NCI-H774 (cell line): ENCODE data around the gene CNN1.
"Not testable (repeated sequence)": the region's sequence is repeated elsewhere in the genome, so short reads cannot be mapped to it uniquely, and the experiment has no call there.

Source experiments
- DNase-seq: peaks from one replicate; lab custom pipeline; 2025; lab: John Stamatoyannopoulos, UW

CNN1 gene

DNA sequence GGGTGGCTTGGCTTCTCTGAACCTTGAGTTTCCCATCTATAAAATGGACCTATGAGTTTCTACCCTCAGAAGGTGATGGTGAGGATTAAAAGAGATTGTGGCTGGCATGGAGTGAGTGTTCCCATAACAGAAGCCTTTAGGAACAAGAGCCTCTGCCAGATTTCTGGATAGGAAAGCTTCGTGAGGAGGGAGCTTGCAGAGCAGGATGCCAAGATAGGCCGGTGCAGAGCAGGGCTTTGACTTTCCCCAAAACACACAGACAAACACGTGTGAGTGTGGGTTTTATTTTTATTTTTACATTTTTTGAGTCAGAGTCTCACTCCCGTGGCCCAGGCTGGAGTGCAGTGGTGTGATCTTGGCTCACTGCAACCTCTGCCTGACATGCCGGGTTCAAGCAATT, 3.7 kb upstream of the CNN1 start:
- DNase-seq = no peak

DNA sequence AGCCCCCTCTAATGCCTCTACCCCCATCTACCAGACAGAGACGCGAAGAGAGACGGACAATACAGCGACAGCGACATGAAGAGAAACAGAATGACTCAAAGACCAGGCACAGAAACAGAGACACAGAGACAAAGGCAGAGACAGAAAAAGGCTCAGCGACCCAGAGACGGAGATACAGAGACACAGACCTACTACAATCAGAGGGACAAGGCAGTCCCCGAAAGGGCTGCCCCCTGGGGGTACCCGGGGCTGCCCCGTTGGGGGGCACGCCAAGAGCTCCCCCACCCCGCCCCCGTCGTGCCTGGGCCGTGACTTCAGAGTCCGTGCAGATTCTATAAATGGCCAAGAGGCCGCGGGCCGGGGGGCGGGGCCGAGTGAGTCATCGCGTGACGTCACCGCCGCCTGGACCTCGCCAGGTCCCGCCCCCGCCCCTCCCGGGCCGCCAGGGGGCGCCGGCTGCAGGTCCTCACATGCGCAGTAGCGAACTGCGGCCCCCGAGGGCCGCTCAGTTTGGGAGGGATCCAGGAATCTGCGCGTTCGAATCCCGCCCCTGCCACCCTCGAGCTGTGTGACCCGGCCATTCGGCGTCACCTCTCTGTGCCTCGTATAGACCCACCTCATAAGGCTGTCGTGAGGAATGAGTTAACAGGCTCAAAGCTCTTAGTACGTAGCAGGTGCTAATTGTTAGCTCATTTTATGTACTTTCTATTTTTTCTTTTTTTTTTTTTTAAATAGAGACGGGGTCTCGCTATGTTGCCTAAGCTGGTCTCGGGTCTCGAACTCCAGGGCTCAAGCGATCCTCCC, 2.7 kb upstream of the CNN1 start:
- peak; percentile 82 for DNase-seq

DNA sequence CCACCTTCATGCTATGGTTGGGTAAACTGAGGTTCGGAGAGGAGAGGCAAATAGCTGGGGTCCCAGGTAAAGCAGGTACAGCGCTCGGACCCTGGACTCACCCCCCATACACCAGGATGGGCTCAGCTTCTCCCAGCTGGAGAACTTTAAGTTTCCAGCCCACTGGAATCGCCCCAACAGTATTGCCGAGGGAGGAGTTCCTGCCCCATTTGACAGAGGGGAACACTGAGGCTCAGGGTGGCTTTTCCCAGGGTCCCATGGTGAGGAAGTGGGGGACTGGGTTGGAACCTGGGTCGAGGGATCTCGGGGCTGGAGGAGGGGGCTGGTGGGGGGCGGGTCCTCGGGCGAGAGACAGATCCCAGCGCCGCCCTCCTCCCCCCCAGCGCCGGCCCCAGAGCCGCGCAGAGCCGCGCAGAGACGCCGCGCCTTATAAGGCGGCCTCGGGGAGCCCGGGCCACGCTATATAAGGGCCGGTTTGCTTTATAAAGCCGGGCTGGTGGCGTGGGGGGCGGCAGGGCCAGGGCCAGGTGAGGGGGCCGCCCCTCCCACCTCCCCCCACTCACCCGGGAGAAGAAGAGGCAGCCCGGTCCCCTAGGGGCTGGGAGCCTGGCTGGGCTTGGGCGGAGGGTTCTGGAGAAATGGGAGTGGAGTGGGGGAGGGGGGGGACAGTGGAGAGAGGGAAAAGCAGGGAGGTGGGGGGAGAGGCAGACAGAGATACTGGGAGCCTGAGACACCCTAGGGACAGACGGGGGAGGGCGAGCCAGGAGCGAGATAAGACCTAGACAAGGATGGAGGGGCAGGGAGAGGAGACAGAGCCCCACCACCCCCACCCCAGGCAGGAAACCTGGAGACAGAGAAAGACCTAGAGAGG, 1.1 kb downstream of the CNN1 start:
- DNase-seq = no peak

DNA sequence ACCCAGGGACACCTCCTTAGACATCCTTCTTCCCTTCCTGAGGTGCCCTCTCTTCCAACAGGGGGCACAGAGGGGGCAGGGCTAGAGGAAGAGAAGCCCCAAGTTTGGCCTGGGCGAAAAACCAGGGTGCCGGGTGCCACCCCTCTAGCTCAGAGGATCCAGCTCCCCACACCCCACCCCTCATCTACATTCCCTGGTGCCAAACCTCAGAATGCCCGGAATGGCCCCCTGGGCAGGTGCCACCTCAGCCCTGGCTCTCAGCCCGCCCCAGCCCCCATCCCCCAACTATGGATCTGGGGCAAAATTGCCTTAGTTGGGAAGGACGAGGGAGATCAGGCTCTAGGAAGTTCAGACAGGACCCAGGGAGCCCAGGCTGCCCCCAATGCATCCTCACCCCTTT, 2.0 kb downstream of the CNN1 start:
- no peak for DNase-seq

DNA sequence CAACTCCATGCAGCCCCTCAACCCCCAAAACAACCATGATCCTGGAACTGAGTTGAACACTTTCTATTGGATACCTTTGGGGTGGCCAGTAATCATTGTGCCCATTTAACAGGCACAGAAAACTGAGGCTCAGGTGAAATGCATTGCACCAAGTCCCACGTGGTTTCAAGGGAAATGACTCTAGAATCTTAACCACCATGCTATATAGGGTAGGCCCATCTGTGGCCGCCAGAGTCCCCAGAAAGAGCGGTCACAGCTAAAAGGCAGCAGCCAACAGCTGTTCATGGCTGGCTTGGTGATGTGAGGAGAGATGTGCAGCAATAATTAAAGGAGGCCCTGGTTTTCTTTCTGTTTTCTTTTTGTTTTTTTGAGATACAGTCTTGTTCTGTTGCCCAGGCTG, 2.6 kb downstream of the CNN1 start:
- no peak for DNase-seq

DNA sequence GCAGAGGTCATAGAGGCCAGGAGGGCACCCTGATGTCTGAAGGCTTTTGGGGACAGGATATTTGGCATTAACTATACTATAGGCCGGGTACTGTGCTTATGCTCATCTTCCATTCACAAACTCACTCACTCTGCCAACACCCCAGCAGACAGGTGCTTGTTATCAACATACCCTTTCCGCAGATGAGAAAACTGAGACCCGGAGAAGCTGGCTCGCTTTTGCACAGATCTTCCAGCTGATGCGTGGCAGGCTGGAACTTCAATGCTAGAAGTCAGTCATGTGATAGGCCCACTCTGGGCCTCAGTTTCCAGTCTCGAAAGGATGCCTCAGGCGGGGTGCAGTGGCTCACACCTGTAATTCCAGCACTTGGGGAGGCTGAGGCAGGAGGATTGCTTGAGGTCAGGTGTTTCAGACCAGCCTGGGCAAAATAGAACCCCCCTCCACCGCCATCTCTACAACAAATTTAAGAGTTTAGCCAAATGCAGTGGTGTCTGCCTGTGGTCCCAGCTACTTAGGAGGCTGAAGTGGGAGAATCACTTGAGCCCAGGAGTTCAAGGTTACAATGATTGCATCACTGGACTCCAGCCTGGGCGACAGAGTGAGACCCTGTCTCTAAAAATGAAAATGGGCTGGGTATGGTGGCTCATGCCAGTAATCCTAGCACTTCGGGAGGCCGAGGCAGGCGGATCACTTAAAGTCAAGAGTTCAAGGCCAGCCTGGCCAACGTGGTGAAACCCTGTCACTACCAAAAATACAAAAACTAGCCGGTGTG, 9.5 kb downstream of the CNN1 start:
- no peak for DNase-seq

DNA sequence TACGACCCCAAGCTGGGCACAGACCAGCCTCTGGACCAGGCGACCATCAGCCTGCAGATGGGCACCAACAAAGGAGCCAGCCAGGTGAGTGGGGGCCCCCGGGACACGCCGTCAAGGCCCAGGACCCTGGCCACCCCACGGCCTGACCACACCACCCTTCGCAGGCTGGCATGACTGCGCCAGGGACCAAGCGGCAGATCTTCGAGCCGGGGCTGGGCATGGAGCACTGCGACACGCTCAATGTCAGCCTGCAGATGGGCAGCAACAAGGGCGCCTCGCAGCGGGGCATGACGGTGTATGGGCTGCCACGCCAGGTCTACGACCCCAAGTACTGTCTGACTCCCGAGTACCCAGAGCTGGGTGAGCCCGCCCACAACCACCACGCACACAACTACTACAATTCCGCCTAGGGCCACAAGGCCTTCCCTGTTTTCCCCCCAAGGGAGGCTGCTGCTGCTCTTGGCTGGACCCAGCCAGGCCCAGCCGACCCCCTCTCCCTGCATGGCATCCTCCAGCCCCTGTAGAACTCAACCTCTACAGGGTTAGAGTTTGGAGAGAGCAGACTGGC, 10.8 kb downstream of the CNN1 start:
- DNase-seq = no peak

DNA sequence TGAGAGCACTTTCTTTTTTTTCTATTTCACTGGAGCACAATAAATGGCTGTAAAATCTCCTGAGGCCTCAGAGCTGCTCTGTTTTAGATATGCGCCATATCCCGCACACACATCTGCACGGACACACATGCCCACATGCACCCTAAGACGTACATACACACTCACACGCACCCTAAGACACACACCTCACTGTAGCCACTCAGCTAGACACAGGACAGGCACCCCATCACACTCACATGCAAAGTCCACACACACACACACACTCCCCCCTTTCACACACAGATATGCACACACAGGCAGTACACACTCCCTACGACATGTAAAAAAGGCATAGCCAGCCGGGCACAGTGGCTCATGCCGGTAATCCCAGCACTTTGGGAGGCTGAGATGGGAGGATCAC, 11.6 kb downstream of the CNN1 start:
- DNase-seq = no peak

DNA sequence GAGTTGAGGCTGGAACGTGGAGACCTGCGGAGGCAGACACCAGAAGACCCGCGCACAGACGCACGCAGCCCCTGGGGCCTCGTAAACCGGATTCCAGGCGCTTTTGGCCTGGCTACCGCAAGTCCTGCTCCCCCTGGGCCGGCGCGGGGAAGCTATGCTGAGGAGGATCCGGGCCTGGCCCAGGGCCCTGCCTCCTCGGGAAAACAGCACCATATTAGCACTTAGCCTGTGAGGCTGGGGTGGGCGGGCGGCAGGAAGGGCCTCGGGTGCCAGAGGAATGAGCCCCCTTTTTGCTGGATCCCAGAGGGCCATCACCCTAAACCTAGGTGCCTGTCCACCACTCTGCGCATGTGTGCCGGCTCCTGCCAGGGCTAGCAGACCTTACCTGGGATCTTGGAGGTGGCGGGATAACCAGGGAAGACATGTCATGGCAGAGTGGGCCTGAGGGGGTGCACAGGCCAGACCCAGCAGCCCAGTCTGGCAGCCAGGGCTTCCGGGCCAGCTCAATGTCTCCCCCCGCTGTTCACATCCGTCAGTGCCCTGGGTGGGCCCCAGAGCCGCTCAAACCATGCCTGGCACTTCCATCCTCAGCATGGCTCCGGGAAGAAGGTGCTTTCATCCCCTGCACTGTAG, 13.1 kb downstream of the CNN1 start:
- DNase-seq = no peak

DNA sequence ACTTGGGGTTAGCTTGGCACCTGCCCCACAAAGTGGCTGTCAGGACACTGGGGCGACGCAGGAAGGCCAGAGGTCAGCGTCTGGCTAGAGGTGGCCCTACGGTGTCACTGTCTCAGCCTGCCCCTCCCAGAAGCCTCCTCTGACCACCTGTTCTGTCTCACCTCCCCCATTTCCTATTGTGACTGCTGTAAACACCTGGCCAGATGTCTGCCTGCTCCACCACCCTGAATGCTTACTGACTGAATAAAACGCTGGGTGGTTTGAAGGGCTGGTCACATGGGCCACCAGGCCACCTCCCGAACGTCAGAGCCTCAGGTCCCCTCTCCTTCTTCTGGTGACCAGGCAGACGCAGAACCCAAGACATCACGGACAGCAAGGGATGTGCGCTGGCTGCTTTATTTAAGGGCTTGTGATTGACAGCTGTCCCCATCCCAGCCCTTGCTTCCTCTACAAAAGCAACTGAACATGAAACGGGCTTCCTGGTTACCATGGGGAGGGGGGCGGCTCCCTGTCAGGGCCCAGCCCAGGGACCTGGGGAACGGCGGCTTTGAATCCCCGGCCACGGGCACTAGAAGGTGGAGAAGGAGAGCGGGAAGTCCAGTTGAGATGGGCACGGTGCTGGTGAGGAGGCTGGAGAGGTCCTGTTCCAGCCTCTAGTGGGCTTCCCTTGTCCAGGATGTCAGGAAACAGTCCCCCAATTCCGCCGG, 14.2 kb downstream of the CNN1 start:
- DNase-seq = no peak

DNA sequence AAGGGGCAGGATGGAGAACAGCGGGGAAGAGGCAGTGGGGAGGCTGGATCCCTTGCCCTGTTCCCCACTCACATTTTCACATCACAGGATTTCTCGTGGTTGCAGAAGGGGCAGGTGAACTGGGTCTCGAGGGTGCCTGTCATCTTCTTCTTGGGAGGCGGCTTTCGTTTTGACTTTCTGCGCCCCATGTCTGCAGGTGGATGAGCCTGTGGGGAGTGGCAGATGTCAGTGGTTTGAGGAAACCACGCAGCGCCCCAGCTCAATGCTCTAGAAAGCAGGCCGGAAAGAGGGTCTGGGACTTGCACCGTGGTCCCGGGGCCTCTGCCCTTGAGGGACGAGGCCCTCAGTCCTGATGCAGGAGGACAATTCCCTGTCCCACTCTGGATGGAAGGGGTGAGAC, 15.5 kb downstream of the CNN1 start:
- no peak for DNase-seq

DNA sequence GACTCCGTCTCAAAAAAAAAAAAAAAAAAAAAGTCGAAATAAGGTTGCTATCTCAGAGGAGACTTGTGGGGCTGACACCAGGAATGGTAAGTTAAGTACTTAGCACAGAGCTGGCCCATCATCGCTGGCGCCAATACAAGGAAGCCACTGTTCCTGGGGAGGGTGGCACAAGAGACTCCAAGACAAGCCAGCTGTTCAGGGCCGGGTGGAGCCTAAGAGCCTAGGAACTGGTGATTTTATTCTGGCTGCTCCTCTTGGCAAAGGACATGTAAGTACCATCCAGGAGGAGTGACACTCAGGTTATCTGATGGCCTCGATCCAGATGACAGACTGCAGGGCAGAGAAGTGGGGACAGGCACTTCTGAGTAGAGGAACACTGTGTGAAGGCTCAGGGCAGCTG, 16.6 kb downstream of the CNN1 start:
- no peak for DNase-seq

DNA sequence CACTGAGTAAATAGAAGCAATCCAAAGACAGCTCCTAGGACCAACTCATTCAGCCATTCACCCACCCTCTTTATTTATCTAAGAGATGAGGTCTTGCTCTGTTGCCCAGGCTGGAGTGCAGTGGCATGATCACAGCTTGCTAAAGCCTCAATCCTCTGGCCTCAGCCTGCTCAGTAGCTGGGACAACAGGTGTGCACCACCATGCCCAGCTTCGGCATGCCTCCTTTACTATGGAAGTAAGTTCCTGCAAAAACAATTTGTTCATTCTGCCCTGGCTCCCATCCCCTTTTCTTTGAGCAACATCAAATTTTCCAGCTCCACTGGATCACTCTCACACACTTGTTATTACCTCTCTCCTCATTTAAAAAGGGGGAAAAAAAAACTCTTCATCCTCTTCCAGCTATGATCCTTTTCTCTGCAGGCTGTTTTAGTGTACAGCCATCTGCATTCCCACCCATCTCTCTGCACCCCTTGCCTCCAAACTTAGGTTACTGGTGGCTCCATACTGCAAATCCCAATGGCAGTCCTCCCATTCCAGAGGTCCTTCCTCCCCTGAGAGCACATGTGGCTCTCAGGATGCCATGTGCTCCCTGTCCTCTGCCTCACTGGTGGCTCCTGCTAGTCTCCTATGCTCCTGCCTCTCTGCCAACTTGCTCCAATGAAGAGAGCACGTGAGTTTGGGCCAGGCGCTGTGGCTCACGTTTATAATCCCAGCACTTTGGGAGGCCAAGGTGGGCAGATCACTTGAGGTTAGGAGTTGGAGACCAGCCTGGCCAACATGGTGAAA, 18.2 kb downstream of the CNN1 start:
- DNase-seq = no peak

DNA sequence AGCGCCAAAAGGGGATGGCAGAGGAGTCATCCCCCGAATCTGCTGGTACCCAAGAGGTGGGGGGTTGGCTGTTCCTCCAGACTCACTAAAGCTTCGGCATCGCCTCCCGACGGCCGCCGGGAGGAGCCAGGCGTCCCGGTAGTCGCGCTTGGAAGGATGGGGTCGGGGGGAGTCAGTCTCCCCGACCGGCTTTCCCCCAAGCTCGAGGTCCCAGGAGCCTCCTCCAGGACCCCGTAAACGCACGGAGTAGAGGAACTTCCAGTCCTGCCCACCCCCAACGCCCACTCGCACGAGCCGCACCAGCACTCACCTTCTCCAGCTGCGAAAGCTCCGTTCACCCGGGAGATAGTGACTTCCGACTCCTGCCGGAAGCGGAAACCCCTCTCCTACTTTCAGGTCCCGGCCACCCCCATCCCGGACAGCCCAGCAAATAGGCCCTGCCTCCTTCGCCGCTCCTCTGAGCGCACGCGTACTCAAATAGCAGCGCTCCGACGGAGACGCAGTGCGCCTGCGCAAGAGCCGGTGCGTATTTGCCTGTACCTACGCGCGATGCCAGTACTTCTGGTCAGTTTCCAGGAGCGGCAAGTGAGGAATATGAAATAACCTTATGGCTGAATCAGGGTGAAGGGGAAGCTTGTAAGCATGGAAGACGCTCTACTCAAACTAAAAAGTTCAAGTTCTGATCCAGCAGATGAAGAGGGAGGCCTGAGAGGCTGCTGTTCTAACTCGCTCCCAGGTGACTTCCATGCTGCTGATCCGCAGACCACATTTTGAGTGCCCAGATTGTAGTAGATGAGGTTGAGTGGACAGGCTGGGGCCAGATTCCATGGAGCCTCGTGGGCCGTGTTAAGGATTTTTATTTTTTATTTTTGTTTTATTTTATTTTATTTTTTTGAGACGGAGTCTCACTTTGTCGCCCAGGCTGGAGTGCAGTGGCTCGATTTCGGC, 20.5 kb downstream of the CNN1 start, which contains the start of gene ELOF1:
Gene ELOF1 (minus strand): TSS at position 350 of the 948 bp plus-strand sequence. CDS start 4,883 bp downstream, outside the sequence.
- peak; percentile 96 for DNase-seq

DNA sequence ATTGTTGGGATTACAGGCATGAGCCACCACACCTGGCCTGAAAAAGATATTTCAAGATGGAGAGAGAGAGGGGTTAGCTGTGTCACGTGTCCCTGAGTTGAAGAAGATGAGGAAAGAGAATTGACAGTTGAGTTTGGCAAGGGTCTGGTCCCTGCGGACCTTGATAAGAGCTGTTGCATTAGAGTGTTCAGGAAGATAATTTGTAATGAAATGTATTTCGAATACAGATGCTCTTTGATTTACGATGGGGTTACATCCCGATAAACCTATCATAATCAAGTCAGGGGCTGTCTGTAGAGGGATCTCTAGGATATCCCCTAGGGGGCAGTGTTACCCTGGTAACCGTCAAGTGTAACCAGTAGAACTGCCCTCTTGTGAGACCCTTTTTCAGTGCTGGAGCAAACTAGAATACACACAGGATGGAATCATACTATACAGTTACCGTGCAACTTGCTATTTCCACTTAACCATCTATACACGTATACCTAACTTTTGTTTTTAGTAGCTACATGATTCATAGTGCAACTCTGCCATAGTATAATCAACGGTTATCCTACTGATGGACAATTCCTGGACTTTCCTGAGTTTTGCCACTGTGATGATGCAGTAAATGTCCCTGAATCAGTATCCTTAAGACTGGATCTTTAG, 21.9 kb downstream of the CNN1 start:
- no peak for DNase-seq

DNA sequence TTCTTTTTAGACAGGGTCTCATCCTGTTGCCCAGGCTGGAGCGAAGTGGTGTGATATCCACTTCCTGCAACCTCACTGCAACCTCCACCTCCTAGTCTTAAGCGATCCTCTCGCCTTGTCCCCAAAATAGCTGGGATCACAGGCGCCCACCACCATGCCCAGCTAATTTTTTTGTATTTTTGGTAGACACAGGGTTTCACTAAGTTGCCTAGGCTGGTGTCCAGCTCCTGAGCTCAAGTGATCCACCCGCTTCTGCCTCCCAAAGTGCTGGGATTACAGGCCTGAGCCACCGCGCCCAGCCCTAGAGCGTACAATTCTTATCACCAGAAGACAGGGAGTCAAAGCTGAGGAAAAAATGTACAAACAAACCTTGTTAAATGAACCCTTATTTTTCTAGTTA, 24.9 kb downstream of the CNN1 start:
- DNase-seq = no peak

DNA sequence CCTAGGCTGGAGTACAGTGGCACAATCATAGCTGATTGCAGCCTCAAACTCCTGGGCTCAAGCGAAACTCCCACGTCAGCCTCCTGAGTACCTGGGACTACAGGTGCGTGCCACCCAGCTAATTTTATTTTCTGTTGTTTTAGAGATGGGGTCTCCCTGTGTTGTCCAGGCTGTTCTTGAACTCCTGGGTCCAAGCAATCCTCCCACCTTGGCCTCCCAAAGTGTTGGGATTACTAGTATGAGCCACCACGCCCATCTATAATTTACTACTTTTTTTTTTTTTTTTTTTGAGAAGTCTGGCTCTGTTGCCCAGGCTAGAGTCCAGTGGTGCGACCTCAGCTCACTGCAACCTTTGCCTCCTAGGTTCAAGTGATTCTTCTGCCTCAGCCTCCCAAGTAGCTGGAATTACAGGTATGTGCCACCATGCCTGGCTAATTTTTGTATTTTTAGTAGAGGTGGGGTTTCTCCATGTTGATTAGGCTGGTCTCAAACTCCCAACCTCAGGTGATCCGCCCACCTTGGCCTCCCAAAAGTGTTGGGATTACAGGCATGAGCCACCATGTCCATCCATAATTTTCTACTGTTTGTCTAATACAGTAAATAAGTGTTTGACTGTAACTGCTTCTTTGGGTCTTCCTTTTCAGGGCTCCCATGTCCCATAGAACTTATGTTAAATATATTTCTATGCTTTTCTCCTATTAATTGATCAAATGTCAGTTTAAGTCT, 25.6 kb downstream of the CNN1 start:
- not testable (repeated sequence) for DNase-seq

DNA sequence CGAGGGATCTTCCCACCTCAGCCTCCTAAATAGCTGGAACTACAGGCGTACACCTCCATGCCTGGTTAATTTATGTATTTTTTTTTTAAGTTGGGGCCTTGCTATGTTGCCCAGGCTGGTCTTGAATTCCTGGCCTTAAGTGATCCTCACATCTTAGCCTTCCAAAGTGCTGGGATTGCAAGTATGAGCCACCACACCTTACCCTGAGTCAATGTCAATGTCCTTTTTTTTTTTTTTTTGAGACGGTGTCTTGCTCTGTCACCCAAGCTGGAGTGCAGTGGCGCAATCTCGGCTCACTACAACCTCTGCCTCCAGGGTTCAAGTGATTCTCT, 27.0 kb downstream of the CNN1 start:
- DNase-seq = not testable (repeated sequence)
